GM18505 (cell line): ENCODE measurements around the gene CHMP5.

Experiments
- ATAC-seq: cut with Tn5 transposase; IDR thresholded peaks from one replicate; pipeline ENCODE4 v1.9.1; 2021; ENCODE audit not compliant: unreplicated experiment
- POLR2A ChIP-seq: IDR thresholded peaks from 4 replicates; pipeline ENCODE4 v1.6.1; 2011; ENCODE audit warnings: borderline replicate concordance; ENCODE audit not compliant: insufficient read depth, insufficient read length; ENCODE audit errors: extremely low read depth

CHMP5 gene

GRCh38 chr9:33320568-33321261 is 55.9 kb downstream of the CHMP5 start:
- no peak for TF ChIP-seq POLR2A
- no peak for ATAC-seq

- no peak for ATAC-seq
- no peak for TF ChIP-seq POLR2A
Measured at GRCh38 chr9:33329117-33329563, 64.3 kb downstream of the CHMP5 start.

GRCh38 chr9:33329979-33330378 is 65.1 kb downstream of the CHMP5 start:
- no peak for TF ChIP-seq POLR2A
- no peak for ATAC-seq

- ATAC-seq: no peak
- TF ChIP-seq POLR2A: no peak
Measured at GRCh38 chr9:33331377-33331891, 66.6 kb downstream of the CHMP5 start.
